ENCODE data around the gene TMCO2.

TMCO2 gene

DNA sequence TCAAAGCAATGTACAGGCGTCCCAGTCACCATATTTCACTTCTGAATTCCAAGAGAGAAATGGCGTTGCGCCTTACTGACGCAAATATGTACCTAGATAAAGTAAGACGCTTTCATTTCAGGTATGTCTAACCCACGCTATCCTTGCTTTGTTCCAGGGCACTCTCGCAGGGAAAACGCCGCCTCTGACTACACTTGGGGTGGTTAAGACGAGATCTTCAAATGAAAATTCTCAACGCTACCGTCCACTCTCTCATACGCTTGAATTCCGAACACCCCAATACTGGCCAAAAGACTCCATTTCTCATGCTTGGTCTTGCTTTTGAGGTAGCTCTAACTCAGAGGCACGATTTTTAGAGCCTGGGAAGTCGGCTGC, 9.6 kb downstream of the TMCO2 start:
- Histone ChIP-seq H3K4me3 (peak overlapping the region; percentile 92), H3K27ac (peak overlapping the region; percentile 93 to 95)
- TF ChIP-seq, protein P1, sequence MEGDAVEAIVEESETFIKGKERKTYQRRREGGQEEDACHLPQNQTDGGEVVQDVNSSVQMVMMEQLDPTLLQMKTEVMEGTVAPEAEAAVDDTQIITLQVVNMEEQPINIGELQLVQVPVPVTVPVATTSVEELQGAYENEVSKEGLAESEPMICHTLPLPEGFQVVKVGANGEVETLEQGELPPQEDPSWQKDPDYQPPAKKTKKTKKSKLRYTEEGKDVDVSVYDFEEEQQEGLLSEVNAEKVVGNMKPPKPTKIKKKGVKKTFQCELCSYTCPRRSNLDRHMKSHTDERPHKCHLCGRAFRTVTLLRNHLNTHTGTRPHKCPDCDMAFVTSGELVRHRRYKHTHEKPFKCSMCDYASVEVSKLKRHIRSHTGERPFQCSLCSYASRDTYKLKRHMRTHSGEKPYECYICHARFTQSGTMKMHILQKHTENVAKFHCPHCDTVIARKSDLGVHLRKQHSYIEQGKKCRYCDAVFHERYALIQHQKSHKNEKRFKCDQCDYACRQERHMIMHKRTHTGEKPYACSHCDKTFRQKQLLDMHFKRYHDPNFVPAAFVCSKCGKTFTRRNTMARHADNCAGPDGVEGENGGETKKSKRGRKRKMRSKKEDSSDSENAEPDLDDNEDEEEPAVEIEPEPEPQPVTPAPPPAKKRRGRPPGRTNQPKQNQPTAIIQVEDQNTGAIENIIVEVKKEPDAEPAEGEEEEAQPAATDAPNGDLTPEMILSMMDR (IDR thresholded peaks at IDR 0.05) = no peak
- no peak for DNase-seq (ENCODE audit: low spot score)

DNA sequence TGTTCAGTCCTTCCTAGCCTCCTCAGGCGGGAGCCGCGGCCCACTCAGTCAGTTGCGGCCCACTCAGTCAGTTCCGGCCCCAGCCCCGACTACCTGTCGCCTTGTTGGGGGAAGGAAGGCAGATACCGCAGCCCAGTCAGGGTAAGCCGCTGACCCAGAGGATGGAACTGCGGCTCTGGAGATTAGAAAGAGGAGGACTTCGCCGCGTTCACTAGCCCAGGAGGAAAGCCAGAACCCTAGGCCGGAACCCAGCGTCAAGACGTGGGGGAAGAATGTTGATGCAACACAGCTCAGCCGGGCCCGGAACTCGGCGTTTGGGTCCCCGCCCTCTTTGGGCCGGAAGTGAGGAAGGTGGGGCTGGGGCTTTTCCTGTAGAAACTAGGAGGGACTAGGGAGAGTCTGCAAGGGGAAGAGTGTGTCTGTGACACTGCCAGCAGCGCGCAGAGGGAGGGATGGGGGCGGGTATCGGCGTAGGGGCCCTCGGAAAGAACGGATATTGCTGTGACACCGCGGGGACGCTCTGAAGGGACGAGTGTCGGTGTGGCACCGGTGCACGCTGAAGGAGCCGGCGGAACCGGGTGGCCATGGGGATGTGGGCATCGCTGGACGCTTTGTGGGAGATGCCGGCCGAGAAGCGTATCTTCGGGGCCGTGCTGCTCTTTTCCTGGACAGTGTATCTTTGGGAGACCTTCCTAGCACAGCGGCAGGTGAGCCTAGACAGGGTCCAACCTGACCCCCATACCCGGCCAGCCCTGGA, 10.1 kb downstream of the TMCO2 start, which contains the start of gene ZMPSTE24:
ZMPSTE24 (plus strand) TSS at position 549 of the 757 bp plus-strand sequence; CDS start at position 585, 36 bp downstream.
- TF ChIP-seq, protein P1 (IDR thresholded peaks at IDR 0.05) = no peak
- H3K4me3 ChIP-seq = peak within 1 kb of the TSS; percentile 92
- DNase-seq (ENCODE audit: low spot score) = peak; percentile 98
- peak within 1 kb of the TSS; percentile 93 to 95 for H3K27ac ChIP-seq

DNA sequence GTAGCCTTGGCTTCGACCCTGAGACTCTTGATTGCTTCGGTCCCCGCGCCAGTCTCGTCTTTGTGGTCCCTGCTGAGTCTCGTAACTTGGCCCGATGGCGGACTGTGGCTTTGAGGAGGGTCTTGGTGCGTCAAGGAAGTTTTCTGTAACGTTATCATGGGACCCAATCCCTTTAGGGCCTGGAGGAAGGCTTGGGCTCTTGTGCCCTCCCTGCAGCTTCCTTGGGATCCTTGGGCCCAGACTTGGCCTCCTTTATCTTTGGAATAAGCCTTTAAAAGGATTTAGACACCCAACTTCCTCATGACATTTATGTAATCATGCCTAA, 10.7 kb downstream of the TMCO2 start:
- peak overlapping the region; percentile 93 to 95 for H3K27ac ChIP-seq
- no peak for DNase-seq (ENCODE audit: low spot score)
- peak overlapping the region; percentile 92 for H3K4me3 ChIP-seq
- TF ChIP-seq, protein P1 (IDR thresholded peaks at IDR 0.05) = no peak

- TF ChIP-seq, protein P1 (IDR thresholded peaks at IDR 0.05) = no peak
- H3K27ac ChIP-seq = peak overlapping the region; percentile 48 to 60
These were observed 16.6 kb downstream of the TMCO2 start for GRCh38 chr1:40264354-40264781.

DNA sequence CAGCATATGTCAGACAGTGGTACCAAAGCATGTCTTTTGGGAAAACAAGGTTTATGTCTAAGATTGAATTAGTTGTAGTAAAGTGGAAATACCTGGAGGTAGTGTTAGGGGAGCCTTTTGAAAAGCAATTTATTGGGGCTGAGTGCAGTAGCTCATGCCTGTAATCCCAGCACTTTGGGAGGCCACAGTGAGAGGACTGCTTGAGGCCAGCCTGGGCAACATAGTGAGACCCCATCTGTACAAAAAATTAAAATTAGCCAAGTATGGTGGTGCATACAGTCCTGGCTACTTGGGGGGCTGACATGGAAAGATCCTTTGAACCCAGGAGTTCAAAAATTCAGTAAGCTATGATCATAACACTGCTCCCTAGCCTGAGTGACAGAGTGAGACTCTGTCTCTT, 17.6 kb downstream of the TMCO2 start:
- no peak for DNase-seq (ENCODE audit: low spot score)
- TF ChIP-seq, protein P1 (IDR thresholded peaks at IDR 0.05) = no peak
- no peak overlapping the region for H3K27ac ChIP-seq
- H3K4me3 ChIP-seq = no peak overlapping the region

More at GRCh38 chr1:40264354-40264781, 16.6 kb downstream of the TMCO2 start:
- H3K4me3 ChIP-seq = no peak overlapping the region
- no peak for DNase-seq (ENCODE audit: low spot score)

GRCh38 chr1:40265919-40266318, 18.2 kb downstream of the TMCO2 start:
- TF ChIP-seq, protein P1 (IDR thresholded peaks at IDR 0.05) = no peak
- Histone ChIP-seq H3K27ac (no peak overlapping the region), H3K4me3 (no peak overlapping the region)
- no peak for DNase-seq (ENCODE audit: low spot score)

Measured in coronary artery (tissue), 2 donors.